HG03025 (cell line): ENCODE results near the gene HDAC5.
"Not testable (repeated sequence)": the region's sequence is repeated elsewhere in the genome, so short reads cannot be mapped to it uniquely, and the experiment has no call there.

Experiments used
- ATAC-seq: cut with Tn5 transposase; IDR thresholded peaks from one replicate; pipeline ENCODE4 v1.9.1; 2021; ENCODE audit warnings: mild to moderate bottlenecking, moderate library complexity; ENCODE audit not compliant: unreplicated experiment, low FRiP score

Gene HDAC5

DNA sequence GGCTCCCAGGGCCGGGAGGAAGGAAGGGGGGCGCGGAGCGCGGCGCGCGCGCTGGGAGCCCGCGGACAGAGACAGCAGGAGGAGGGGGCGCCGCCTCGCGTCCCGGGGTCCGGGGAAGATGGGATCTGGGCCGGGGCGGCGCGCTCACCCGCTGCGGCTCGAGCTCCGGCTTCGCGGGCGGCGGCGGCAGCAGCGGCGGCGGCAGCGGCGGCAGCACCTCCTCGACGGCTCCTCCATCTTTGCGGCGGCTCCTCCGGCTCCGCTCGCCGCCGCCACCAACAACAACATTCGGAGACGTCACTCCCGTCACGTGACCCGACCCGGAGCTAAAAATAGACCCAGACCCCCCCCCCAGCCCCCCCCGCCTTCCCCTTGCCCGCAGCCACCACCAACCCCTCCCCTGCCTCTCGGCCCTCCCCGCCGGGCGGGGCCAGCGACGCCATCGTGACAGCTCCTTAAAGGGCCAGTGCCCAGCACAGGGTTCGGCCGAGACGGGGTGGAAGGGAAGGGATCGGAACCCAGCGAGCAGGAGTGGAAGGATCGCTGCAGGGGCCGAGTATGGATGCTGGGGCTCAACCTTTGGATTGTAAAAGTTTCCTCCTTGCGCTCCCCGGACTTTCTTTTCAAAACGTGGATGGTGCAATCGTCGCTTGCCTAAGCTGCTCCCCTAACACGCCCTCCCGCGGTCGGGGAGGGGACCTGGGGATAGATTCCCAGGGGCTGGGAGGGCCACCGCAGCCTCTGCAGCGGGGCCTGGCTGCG, at the start of gene HDAC5:
Gene HDAC5, minus strand, starts transcription at position 286 of the 762 bp plus-strand sequence. CDS start 6,126 bp downstream, outside the sequence.
- peak; percentile 93 for ATAC-seq

DNA sequence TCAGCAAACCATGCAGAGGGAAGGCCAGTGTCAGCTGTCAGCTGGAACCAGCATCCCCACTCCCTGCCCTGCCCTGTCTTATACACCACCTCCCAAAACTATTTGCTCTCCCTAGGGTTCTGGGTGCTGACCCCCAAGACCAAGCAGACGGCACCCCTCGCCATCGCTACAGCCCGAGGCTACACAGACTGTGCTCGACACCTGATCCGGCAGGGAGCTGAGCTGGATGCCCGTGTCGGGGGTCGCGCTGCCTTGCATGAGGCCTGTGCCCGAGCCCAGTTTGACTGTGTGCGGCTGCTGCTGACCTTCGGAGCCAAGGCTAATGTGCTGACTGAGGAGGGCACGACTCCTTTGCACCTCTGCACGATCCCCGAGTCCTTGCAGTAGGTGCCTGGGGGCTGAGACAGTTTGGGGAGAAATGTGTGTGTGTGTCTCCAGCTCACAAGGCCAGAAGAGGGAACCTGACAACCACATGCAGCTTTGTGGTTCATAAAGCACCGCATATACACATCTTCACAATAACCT, 48.6 kb upstream of the HDAC5 start:
- no peak for ATAC-seq

DNA sequence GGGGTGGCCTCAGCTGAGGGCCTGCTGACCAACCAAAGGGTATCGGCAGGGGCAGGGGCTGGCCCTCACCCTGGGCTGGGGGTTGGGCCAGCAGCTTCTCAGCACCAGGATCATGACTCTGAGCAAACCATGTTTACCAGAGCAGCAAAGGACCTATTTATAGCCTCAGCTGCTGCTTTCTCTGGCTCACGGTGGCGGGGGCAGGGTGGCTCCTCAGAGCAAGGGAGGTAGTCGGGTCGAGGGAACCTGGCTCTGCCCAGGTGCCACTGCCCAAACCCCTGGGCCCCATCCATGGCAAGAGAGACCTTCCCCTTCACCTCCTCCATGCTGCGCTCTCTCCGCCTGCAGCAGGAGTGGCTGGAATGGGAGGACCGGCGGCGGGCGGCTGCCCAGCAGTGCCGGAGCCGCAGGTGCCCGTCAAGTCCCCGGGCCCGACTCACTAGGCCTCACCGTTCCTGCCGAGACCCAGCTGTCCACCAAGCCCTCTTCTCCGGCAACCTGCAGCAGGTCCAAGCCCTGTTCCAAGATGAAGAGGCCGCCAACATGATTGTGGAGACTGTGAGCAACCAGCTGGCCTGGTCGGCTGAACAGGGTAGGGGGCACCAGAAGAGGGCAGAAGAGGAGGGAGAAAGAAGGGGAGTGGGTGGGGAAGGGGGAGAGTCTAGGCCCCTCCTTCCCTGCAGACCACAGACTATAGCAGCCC, 47.2 kb upstream of the HDAC5 start, which contains the start of gene ASB16:
Gene ASB16, plus strand, starts transcription at position 206 of the 703 bp plus-strand sequence. Its CDS starts 86 bp downstream, at position 292.
- no peak for ATAC-seq

DNA sequence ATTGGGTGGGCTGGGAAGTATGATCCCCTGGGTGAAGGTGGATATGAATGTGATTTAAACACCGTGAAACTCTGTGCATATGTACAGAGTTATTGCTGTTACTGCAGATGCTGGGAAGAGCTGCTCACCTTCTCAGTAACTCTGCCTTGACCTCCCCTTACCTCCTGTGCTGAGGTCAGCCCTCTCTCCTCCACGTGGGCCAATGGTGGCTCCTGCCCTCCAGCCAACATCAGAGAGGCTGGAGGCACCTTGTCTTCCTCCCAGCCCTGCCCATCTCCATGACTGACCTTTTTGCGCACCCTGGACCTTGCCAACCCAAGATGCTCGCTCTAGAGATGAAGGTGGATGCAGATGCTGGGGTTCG, 46.7 kb upstream of the HDAC5 start:
- no peak for ATAC-seq

DNA sequence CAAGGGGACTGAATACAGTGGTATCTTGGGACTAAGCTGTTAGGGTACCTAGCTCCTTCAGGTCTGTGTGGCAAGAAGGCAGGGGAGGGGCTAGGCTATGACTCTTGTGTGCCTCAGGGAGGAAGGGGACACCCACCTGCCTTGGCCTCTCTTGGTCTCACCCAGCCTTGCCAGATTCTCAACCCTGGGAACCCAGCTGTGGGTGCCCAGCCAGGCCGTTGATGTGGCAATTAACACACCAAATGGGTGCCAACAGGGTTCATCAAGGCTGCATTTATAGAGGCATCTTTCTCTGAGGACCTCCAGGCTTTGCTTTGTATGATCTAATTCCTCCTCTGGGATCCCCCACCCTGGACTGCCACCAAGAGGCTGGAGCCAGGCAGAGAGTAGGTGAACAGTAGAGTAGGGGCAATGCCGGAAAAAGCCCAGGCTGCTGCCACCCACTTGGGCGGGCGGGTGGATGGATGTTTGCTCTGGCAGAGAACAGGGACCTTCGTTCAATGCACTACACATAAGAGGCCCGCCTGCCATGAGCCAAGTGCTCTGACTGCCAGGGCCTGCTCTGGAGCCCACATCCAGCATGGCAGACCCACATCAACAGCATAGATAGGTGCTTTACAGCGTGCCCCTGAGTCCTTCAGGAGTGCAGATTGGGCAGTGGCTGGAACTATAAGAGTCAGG, 43.9 kb upstream of the HDAC5 start:
- no peak for ATAC-seq

DNA sequence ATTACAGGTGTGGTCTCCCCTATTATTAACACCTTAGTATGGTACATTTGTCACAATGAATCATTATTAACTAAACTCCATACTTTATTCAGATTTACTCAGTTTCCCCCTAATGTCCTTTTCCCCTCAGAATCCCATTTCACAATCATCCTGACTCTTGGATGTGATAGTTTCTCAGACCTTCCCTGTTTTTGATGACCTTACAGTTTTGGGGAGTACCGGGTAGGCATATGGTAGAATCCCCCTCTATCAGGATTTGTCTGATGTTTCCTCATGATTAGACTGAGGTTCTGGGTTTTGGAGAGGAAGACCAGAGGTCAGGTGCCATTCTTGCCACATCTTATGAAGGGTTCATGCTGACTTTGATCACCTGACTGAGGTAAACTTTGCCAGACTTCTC, 41.0 kb upstream of the HDAC5 start:
- no peak for ATAC-seq

DNA sequence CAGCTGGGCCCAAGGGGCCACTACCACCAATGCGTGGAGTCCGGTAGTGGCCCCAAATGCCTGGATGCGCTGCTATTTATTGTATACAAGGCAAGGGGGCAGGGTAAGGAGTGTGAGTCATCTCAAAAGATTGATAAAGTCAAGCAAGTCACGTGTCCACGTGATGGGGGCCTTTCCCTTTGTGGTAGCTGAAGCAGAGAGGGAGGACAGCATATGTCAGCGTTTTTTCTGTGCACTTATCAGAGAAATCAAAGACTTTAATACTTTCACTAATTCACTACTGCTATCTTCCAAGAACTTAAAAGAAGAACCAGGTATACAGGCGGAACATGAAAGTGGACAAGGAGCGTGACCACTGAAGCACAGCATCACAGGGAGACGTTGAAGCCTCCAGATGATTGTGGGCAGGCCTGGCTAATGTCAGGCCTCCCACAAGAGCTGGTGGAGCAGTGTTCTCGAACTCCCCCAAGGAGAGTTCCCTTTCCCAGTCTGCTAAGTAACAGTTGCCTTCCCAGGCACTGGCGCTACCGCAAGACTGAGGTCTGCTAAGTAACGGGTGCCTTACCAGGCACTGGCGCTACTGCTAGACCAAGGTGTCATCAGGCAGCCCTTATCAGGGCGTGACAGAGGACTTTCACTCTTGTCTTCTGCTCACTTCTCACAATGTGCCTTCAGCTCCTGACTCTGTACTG, 36.2 kb upstream of the HDAC5 start:
- no peak for ATAC-seq

DNA sequence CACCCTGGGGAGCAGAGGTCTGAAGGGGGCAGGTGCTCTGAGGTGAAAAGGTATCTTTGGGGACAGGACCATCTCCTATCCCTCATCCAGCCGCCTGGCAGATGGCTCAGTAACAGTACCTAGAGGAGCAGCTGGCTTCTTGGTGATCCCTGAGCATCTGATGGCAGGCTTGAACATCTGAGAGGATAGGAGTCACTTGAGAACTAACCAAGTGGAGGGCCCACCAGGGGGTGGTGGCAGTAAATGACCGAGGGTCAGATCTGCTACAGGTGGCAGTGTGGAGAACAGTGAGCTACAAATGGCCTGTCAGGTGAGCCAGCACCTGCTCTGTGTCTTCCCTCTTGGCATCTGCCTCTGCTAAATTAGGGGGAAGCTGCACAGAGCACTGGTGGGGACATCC, 32.0 kb upstream of the HDAC5 start:
- no peak for ATAC-seq

DNA sequence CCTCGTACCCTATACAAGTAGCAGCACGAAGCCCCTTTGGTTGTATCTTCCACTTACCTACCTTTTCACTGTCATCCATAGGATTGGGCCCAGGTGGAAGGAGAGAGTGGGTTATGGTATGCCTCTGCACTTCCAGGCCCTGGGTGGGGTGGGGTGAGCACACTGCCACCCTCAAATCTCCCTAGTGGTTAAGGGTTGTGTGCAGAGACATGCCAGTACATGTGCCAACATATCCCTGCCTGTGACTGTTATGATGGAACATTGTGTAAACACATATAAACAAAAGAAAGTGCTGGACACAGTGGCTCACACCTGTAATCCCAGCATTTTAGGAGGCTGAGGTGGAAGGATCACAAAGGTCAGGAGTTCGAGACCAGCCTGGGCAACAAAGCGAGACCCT, 29.4 kb upstream of the HDAC5 start:
- ATAC-seq: no peak

DNA sequence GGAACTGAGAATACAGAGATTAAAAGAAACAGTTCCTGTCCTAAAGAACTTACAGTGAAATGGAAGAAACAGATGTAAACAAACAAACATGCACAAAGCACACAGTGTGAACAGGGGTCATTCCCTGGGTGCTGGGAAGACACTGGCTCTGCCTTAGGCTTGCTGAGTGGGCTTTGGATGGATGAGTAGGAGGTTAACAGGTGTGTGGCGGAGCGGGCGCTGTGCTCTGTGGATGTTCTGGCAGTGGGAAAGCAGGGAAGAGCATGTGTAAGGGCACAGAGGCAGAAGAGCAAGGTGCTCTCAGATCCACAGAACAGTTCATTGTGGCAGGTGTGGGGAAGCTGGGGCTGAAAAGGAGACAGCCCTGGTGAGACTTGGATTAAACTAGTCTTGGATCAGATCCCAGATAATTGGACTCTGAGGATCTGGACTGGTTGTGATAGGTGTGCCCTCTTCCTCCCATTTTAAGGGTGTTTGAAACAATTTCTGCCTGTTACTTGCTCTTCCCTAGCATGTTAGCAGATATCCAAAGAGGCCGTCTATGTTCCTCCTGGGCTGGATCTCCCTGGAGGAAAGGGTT, 26.4 kb upstream of the HDAC5 start:
- no peak for ATAC-seq

DNA sequence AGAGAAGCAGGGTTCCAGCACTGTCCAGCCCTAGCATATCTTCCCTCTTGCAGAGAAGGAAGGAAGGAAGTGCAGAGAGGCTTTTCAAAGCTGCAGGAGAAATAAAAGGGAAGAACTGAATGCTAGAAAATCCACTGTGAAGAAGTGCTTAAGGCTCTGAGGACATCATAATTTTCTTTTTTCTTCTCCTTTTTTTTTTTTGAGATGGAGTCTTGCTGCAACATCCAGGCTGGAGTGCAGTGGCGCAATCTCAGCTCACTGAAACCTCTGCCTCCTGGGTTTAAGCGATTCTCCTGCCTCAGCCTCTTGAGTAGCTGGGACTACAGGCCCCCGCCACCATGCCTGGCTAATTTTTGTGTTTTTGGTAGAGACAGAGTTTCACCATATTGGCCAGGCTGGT, 25.6 kb upstream of the HDAC5 start:
- not testable (repeated sequence) for ATAC-seq

DNA sequence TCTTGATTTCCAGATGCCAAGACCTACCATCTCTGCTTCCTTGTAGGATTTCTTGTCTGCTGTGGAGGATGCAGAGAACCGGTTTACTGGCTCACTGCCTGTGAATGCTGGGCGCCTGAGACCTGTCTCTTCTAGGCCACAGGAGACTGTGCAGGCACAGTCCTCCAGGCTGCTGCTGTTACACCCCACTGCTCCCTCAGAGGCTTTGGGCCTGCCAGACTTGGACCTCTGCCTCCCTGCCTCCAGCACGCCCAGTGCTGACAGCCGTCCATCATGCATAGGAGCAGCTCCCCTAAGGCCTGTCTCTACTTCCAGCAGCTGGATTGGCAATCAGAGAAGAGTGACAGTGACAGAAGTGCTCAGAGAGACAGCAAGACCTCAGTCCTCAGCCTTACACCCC, 24.4 kb upstream of the HDAC5 start:
- ATAC-seq: no peak

DNA sequence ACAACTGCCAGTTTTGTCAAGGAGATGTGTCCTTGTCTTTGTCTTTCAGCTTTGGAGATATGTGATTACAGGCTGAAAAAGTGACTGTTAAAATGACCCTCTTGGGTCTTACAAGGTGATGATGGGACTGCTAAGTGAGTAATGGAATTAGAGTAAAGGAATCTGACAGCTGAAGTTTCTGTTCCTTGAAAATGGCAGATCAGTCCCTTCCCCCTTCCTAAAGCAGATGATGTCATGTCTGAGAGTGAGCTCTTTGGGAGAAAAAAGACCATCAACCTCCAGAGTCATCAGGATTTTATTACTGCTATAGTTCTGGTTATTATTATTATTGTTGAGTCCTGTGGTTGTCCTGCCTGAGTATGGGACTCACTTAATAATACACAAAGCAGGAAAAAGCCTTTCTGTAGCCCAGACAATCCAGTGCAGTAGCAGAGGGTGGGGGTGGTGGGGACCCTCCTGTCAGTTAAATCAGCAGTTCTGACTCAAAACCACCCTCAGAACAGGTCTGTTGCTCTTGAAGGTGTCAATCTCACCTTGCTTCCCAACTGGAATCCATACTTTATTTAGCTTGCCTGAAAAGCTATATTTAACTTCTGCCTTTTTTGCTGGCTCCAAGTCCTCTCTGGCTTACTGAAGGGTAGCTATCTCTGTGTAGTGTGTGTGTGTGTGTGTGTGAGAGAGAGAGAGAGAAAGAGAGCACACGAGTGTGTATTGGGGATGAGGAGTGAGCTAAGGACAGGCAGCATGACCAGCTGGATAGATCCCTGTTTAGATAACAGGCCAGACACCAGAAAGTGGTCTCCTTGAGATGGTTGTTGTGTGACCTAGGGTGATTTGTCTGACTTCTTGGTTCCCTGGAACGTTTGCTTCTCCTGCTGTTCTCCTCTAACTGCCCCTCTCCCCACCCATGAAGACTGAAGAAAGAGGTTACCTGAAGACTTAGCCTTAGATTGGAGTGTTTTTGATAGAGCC, 23.2 kb upstream of the HDAC5 start:
- no peak for ATAC-seq

DNA sequence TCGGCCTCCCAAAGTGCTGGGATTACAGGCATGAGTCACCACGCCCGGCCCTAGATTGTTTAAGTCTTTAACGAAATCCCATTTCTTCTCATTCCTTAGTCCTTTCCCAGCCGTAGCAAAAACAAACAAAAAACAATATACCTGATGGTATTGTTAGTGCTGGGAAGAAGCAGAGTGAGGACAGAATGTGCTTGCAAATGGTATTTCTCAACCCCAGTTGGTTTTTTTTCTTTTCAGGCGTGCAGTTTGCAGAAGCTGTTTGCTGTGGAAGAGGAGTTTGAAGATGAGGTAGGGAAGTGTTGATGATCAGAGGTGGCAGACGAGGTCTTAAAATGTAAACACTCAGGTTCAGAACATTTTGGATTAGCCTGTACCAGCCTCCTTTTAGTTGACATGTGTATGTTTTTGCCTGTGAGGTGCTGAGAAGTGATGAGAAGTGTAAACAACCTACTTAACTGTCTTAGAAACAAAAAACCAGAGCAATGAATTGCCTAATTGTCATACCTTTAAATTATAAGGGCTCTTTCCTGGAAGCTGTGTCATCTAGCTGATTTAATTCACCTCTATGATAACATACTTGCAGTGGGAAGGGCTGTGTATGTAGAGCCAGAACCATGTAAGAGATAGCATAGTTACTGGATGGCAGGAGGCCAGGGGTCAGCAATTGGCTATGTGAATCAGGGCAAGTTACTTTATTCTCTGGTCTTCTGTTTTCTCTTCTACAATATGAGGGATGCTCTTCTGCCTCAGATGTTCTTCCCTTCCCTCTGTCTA, 21.7 kb upstream of the HDAC5 start:
- ATAC-seq: no peak

DNA sequence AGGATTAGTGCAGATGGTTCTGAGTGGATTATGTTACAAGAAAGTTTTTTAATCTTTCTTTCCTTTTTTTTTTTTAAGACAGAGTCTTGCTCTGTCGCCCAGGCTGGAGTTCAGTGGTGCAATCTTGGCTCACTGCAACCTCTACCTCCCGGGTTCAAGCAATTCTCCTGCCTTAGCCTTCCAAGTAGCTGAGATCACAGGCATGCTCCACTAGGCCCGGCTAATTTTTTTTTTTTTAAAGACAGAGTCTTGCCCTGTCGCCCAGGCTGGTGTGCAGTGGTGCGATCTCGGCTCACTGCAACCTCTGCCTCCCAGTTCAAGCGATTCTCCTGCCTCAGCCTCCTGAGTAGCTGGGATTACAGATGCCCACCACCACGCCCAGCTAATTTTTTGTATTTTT, 20.5 kb upstream of the HDAC5 start:
- not testable (repeated sequence) for ATAC-seq

DNA sequence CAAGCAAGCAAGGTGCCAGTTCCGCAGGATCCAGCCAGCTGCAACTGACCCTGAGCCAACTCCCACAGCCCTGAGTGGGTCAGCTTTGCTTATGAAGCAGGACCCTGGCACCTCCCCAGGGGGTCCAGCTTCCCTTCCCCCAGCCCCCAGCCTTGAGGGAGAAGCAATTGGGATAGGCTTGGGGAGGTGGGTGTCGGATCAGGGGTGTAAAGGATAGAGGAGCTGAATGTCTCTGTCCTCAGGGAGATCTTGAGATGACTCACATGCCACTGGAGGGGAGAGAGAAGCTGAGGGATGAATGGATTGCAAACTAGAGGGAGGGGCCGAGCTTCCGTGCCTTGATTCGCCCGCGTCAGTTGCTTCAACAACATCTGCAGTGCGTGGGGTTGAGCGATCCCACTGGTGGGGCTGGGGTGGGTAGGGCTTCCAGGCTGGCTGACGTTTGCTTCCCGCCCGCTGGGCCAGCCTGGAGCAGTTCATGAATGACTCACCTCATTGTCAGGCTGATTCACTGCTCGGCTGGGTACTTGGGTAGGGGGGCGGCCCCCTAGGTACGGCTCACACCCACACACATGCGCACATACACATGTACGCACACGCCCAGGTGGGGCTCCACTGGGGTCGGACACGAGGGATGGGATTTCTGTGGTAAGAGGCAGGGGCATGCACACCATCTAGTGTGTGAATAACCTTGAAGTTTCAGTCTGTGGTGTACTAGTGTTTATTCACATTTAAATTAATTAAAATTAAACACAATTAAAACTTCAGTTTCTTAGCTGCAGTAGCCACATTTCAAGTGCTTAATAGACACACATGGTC, 14.7 kb upstream of the HDAC5 start:
- ATAC-seq: no peak

DNA sequence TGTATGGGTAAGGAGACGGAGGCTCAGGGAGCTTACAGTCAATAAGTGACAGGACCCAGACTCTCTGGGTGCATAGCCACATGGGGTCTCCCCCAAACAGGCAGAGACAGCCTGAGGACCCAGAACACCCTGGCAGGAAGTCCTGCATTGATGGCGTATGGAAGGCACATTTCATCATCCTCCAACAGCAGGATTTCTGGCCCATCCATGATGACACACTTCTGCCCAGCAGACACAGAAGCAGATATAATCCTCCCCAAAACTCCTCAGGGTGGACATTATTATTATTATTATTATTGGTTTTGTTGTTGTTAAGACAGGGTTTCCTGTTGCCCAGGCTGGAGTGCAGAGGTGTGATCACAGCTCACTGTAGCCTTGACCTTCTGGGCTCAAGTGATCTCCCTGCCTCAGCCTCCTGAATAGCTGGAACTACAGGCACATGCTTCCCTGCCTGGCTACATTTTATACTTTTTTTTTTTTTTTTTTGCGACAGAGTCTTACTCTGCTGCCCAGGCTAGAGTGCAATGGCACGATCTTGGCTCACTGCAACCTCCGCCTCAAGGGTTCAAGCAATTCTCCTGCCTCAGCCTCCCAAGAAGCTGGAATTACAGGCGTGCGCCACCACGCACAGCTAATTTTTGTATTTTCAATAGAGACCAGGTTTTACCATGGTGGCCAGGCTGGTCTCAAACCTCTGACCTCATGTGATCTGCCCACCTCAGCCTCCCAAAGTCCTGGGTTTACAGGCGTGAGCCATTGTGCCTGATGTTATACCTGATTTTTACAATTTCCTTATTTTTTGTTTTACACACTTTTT, 11.5 kb upstream of the HDAC5 start:
- ATAC-seq: no peak
